ENCODE results near the gene TRIM13.
"Not testable (repeated sequence)": the region's sequence is repeated elsewhere in the genome, so short reads cannot be mapped to it uniquely, and the experiment has no call there.

The TRIM13 gene

GRCh38 chr13:49985129-49985528 lies 11.7 kb upstream of the TRIM13 start:
- TF ChIP-seq, protein P1, sequence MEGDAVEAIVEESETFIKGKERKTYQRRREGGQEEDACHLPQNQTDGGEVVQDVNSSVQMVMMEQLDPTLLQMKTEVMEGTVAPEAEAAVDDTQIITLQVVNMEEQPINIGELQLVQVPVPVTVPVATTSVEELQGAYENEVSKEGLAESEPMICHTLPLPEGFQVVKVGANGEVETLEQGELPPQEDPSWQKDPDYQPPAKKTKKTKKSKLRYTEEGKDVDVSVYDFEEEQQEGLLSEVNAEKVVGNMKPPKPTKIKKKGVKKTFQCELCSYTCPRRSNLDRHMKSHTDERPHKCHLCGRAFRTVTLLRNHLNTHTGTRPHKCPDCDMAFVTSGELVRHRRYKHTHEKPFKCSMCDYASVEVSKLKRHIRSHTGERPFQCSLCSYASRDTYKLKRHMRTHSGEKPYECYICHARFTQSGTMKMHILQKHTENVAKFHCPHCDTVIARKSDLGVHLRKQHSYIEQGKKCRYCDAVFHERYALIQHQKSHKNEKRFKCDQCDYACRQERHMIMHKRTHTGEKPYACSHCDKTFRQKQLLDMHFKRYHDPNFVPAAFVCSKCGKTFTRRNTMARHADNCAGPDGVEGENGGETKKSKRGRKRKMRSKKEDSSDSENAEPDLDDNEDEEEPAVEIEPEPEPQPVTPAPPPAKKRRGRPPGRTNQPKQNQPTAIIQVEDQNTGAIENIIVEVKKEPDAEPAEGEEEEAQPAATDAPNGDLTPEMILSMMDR (IDR thresholded peaks at IDR 0.05; ENCODE audit: low read depth, low read length) = no peak
- DNase-seq (ENCODE audit: extremely low read depth, low read depth) = no peak

DNA sequence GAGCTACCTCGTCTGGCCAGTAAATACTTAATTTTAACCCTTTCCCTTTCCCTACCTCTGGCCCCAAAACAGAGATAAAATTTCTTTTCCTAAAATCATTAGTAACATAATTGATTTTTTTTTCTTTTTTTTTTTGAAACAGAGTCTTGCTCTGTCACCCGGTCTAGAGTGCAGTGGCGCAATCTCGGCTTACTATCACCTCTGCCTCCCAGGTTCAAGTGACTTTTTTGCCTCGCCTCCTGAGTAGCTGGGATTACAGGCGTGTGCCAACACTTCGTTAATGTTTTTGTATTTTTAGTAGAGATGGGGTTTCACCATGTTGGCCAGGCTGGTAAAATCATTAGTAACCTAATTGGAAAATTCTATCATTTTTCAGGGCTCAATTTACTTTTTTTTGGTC lies 10.4 kb upstream of the TRIM13 start:
- TF ChIP-seq, protein P1 (IDR thresholded peaks at IDR 0.05; ENCODE audit: low read depth, low read length) = no peak
- no peak for DNase-seq (ENCODE audit: extremely low read depth, low read depth)

- DNase-seq (ENCODE audit: extremely low read depth, low read depth) = not testable (repeated sequence)
Measured at GRCh38 chr13:49990612-49991011, 6.2 kb upstream of the TRIM13 start.

GRCh38 chr13:49993111-49993510 lies 3.7 kb upstream of the TRIM13 start:
- TF ChIP-seq, protein P1 (IDR thresholded peaks at IDR 0.05; ENCODE audit: low read depth, low read length) = no peak
- DNase-seq (ENCODE audit: extremely low read depth, low read depth) = no peak

DNA sequence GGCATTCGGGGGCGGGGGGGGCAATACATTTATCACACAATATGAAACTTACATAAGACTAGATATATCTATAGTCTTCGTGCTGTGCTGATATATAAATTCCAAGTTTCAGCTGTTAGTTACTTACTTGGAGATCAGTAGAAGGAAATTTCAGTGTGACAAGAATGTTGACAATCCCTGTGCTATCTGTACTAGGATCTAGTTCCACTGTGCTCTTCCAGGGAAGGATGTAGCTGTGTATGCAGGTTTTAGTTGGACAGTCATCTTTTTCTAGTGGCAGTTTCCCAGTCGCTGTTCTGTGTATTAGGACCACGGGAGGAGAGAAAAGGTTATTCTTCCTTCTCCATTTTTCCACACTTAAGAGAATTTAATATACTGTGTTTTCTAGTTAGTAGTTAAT lies 3.2 kb upstream of the TRIM13 start:
- no peak for DNase-seq (ENCODE audit: extremely low read depth, low read depth)
- TF ChIP-seq, protein P1 (IDR thresholded peaks at IDR 0.05; ENCODE audit: low read depth, low read length) = no peak

DNA sequence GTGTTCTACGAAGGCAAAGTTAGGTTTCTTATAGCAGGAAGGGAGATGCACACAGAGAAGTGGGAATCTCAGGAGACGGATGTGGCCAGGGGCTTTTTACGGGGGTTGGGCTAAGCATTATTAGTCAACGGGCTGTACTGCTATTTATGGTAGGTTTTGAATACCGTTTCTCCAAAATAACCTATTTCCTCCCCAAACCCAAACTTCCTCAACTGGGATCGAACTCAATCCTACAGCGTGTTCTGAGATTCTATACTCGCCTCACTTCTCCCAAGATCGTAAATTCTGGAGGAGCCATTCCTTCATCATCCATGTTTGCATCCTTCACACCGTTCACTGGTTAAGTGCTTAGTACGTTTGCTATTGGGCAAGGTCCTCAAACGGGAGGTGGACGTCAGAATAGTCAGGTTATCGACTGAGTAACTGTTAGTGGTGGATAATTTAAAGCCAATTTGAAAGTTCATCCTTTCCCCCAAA lies 1.2 kb upstream of the TRIM13 start:
- DNase-seq (ENCODE audit: extremely low read depth, low read depth) = no peak
- TF ChIP-seq, protein P1 (IDR thresholded peaks at IDR 0.05; ENCODE audit: low read depth, low read length) = no peak

GRCh38 chr13:49996161-49996915 lies 504 bp upstream of the TRIM13 start:
- peak; percentile 91 for DNase-seq (ENCODE audit: extremely low read depth, low read depth)
- TF ChIP-seq, protein P1 (IDR thresholded peaks at IDR 0.05; ENCODE audit: low read depth, low read length) = no peak

DNA sequence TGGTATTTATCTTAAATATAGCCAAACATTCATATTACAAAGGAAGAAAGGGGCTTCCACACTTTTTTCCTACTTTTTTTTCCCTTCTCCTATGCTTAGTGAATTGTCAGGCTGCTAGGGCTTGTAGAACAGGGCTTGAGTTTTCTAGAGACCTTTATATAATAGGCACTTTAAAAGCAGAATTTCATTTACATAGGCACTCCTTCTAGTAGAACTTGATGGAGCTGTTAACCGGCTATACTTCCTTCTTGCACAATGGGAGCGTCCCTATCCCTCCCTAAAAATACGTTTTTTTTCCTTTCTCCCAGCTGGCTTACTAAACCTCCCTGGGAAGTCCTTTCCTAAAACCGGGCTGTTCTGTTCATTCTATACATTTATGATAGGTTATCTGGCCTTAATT lies 1.1 kb downstream of the TRIM13 start:
- no peak for DNase-seq (ENCODE audit: extremely low read depth, low read depth)

More for the DNA sequence above, 1.1 kb downstream of the TRIM13 start:
- TF ChIP-seq, protein P1 (IDR thresholded peaks at IDR 0.05; ENCODE audit: low read depth, low read length) = no peak
